HEK293T (cell line): ENCODE measurements around the gene MAGEB17.

Experiments used
- CTCF ChIA-PET: fragments of 350-600 bp; formaldehyde crosslinking; extraction: SDS; loops from one replicate; lab custom pipeline; 2021; ENCODE audit warnings: antibody characterized with exemption, inconsistent platforms; lab: Yijun Ruan, JAX
- POLR2A ChIA-PET: fragments of 350-600 bp; formaldehyde crosslinking; extraction: SDS; loops from one replicate; lab custom pipeline; 2020; ENCODE audit warnings: antibody characterized with exemption, inconsistent platforms; lab: Yijun Ruan, JAX
- DNase-seq: peaks from one replicate; pipeline ENCODE4 v3.0.0; 2012; ENCODE audit warnings: mixed read lengths; ENCODE audit errors: extremely low spot score
- ARNT ChIP-seq: fragments of 450-650 bp; IDR thresholded peaks from 2 replicates; pipeline ENCODE4 v1.6.1; 2017; ENCODE audit warnings: mild to moderate bottlenecking
- BHLHE40 ChIP-seq: fragments of 450-650 bp; IDR thresholded peaks from 2 replicates; pipeline ENCODE4 v1.6.1; 2016; ENCODE audit warnings: mild to moderate bottlenecking, moderate library complexity, borderline replicate concordance
- CTBP1 ChIP-seq: fragments of 450-650 bp; IDR thresholded peaks from 2 replicates; pipeline ENCODE4 v1.6.1; 2016; ENCODE audit warnings: borderline replicate concordance
- ELF4 ChIP-seq: fragments of 450-650 bp; IDR thresholded peaks from 2 replicates; pipeline ENCODE4 v1.6.1; 2017; ENCODE audit warnings: antibody characterized with exemption
- FOXA1 ChIP-seq: fragments of 450-650 bp; IDR thresholded peaks from 2 replicates; pipeline ENCODE4 v1.6.1; 2016; ENCODE audit warnings: mild to moderate bottlenecking
- FOXK2 ChIP-seq: fragments of 450-650 bp; IDR thresholded peaks from 2 replicates; pipeline ENCODE4 v1.6.1; 2016; ENCODE audit warnings: mild to moderate bottlenecking
- FOXM1 ChIP-seq: fragments of 450-650 bp; IDR thresholded peaks from 2 replicates; pipeline ENCODE4 v1.6.1; 2017; ENCODE audit warnings: mild to moderate bottlenecking, borderline replicate concordance
- HDGF ChIP-seq: fragments of 450-650 bp; IDR thresholded peaks from 2 replicates; pipeline ENCODE4 v1.6.1; 2017; ENCODE audit warnings: antibody characterized with exemption, borderline replicate concordance
- L3MBTL2 ChIP-seq: fragments of 450-650 bp; conservative IDR thresholded peaks from 2 replicates; pipeline ENCODE4 v1.6.1; 2016; ENCODE audit warnings: mild to moderate bottlenecking
- LEF1 ChIP-seq: fragments of 450-650 bp; IDR thresholded peaks from 2 replicates; pipeline ENCODE4 v1.6.1; 2017; ENCODE audit warnings: mild to moderate bottlenecking, borderline replicate concordance
- NFRKB ChIP-seq: fragments of 450-650 bp; IDR thresholded peaks from 2 replicates; pipeline ENCODE4 v1.6.1; 2016; ENCODE audit warnings: mild to moderate bottlenecking, moderate library complexity
- PKNOX1 ChIP-seq: fragments of 450-650 bp; IDR thresholded peaks from 2 replicates; pipeline ENCODE4 v1.6.1; 2016
- SP1 ChIP-seq: fragments of 450-650 bp; IDR thresholded peaks from 2 replicates; pipeline ENCODE4 v1.6.1; 2017
- SUZ12 ChIP-seq: fragments of 450-650 bp; IDR thresholded peaks from 2 replicates; pipeline ENCODE4 v1.6.1; 2016; ENCODE audit warnings: mild to moderate bottlenecking
- TARDBP ChIP-seq: fragments of 450-650 bp; IDR thresholded peaks from 2 replicates; pipeline ENCODE4 v1.6.1; 2016
- ZNF384 ChIP-seq: fragments of 450-650 bp; IDR thresholded peaks from 2 replicates; pipeline ENCODE4 v1.6.1; 2016

MAGEB17 gene

GRCh38 chrX:16202943-16203342, 35.7 kb downstream of the MAGEB17 start:
- TF ChIP-seq TARDBP (no peak), CTBP1 (no peak), ELF4 (no peak)
- POLR2A ChIA-PET = no interaction called here
- no peak for DNase-seq
- CTCF ChIA-PET = no interaction called here

- POLR2A ChIA-PET = no interaction called here
- CTCF ChIA-PET = no interaction called here
- TF ChIP-seq FOXM1 (no peak), BHLHE40 (no peak), FOXA1 (no peak), L3MBTL2 (no peak), PKNOX1 (no peak), NFRKB (no peak), HDGF (no peak), SUZ12 (no peak), FOXK2 (no peak)
- no peak for DNase-seq
These were observed 37.3 kb downstream of the MAGEB17 start for GRCh38 chrX:16204538-16204937.

GRCh38 chrX:16205840-16206239, 38.6 kb downstream of the MAGEB17 start:
- POLR2A ChIA-PET = no interaction called here

GRCh38 chrX:16207634-16208033, 40.4 kb downstream of the MAGEB17 start:
- CTCF ChIA-PET = no interaction called here

More at GRCh38 chrX:16205840-16206239, 38.6 kb downstream of the MAGEB17 start:
- TF ChIP-seq HDGF = no peak
- no peak for TF ChIP-seq FOXK2
- TF ChIP-seq ZNF384 = no peak
- TF ChIP-seq SP1 = no peak
- no peak for TF ChIP-seq TARDBP
- no peak for TF ChIP-seq ARNT
- TF ChIP-seq CTBP1 = no peak
- no peak for TF ChIP-seq BHLHE40
- TF ChIP-seq FOXA1 = no peak
- TF ChIP-seq L3MBTL2 = no peak
- no peak for TF ChIP-seq NFRKB
- TF ChIP-seq PKNOX1 = no peak
- TF ChIP-seq FOXM1 = no peak
- no peak for DNase-seq
- CTCF ChIA-PET = no interaction called here

DNA sequence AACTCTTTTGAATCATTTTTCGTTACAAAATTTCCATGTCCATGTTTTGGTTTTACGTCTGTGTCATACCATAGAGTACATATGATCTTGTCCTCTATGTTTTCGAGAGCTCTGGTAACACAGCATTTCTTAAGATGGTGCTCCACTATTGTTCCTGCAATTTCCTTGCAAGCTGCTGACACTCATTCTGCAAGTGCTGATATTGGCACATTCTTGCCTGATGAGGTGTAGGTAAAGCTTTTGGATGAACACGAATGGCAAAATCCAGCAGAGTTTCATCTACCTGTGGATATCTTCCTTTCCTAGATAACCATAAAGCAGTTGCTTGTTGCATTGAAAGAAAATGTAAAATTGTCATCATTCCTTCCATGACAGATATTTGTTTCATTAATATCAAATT, 41.3 kb downstream of the MAGEB17 start:
- ChIA-PET POLR2A (no interaction called here), CTCF (no interaction called here)
- TF ChIP-seq SP1 = no peak
- no peak for TF ChIP-seq ARNT
- TF ChIP-seq ZNF384 = no peak
- no peak for TF ChIP-seq SUZ12
- no peak for TF ChIP-seq NFRKB
- no peak for TF ChIP-seq FOXA1
- no peak for TF ChIP-seq PKNOX1
- no peak for TF ChIP-seq FOXK2
- TF ChIP-seq CTBP1 = no peak
- TF ChIP-seq TARDBP = no peak
- no peak for DNase-seq

More at GRCh38 chrX:16207634-16208033, 40.4 kb downstream of the MAGEB17 start:
- POLR2A ChIA-PET = no interaction called here
- no peak for TF ChIP-seq ARNT
- no peak for TF ChIP-seq FOXA1
- TF ChIP-seq TARDBP = no peak
- TF ChIP-seq FOXK2 = no peak
- DNase-seq = no peak

GRCh38 chrX:16210061-16210460, 42.8 kb downstream of the MAGEB17 start:
- TF ChIP-seq LEF1 (no peak), FOXK2 (no peak), FOXM1 (no peak), ELF4 (no peak), FOXA1 (no peak), L3MBTL2 (no peak), PKNOX1 (no peak), SUZ12 (no peak), NFRKB (no peak)
- CTCF ChIA-PET = no interaction called here
- POLR2A ChIA-PET = no interaction called here
- no peak for DNase-seq

- ChIA-PET POLR2A (no interaction called here), CTCF (no interaction called here)
- TF ChIP-seq FOXM1 (no peak), LEF1 (no peak), HDGF (no peak), BHLHE40 (no peak), FOXK2 (no peak), FOXA1 (no peak), PKNOX1 (no peak), NFRKB (no peak), TARDBP (no peak), SUZ12 (no peak), ARNT (no peak), CTBP1 (no peak), L3MBTL2 (no peak), ELF4 (no peak), ZNF384 (no peak), SP1 (no peak)
- DNase-seq = no peak
These were observed 44.7 kb downstream of the MAGEB17 start for GRCh38 chrX:16212024-16212423.
